ENCODE measurements around the gene ALX1.
"Not testable (repeated sequence)": the region's sequence is repeated elsewhere in the genome, so short reads cannot be mapped to it uniquely, and the experiment has no call there.

Gene ALX1

DNA sequence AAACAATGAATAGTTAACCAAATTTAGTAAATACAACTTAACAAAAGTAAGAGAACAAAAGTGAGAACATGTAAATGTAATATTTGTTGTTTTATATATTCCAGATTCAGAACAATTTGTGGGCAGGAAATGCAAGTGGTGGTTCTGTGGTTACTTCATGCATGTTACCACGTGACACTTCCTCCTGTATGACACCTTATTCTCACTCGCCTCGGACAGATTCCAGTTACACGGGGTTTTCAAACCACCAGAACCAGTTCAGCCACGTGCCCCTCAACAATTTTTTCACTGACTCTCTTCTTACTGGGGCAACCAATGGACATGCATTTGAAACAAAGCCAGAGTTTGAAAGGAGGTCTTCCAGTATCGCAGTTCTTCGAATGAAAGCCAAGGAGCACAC is 21.0 kb downstream of the ALX1 start:
- no peak for DNase-seq

DNA sequence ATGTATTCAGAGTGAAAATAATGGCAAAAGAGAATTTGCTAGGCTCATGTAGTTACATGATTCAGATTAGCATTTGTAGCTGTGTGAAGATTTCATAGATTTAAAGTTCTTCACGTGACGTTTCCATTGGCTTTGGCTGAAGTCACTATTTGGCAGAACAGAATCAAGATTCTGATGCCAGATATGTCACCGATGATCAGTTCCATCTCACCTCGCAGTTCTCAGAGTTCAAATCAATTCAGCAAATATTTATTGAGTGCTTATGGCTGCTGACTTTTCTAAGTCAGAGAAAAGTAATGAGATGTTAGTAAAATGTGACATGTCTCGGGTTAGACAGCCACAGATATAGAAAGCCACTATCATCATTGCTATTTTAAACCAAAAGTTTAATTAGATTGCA is 28.4 kb downstream of the ALX1 start:
- DNase-seq, result no peak

DNA sequence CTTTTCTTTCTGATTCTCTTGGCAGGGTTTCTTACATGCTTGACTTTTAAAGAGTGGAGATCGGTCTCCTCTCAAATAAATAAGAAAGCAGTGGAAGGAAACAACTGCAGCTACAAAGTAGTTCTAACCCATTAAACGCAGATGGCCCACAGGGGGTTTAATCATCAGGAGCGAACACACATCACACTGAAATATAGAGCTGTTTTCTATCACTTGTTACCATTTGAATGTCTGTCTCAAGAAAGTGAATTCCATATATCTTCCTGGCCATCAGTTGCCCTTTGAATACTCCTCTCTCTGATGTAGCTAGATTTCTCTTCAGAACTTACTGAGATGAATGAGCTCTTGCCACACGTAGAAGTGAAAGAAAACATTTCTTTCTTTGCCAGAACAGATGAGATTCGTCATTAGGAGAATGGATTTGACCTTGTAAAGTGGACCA is 29.1 kb downstream of the ALX1 start:
- no peak for DNase-seq

DNA sequence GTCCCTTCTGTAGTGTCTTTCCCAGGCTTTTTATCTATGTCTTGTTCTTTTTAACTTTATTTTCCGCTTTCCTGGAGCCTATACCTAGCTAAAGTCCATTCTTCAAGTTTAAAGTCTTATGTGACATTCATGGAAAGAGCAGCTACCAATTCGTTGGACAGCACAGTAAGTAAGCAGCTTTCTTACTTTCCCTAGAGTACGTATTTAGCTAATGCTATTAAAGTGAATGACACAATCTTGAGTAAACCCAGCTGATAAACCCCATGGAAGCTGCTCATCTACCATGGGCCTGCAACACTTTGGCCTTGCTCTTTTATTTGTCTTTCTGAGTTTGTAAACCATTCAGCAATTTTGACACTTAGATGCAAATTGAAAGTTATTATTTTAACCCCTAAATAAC is 30.0 kb downstream of the ALX1 start:
- no peak for DNase-seq

DNA sequence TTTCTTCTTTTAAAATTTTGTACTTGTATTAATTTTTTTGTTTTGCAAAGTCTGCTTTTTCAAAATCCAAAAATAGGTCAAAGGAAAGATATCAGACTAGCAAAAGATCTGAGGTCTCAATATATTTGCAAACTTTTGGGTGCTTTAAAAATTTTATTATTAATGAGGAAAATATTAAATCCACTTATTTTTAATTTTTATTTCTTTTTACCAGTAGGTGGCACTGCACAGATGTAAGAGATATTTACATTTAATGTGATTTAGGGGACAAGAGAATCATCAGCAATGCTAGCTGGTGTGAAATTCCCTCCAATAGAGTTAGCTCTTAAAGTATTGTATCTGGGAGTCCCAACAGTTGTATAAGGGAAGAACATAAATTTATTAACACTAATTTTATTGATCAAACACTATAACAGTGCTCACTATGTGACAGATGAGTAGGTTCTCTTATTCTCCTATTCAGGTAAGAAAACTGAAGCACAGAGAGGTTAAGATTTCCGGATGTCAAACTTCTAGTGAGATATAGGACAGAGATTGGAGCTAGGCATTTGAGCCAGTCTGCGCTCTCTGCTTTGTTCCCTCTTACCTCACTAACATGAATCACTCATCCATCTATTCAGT is 30.5 kb downstream of the ALX1 start:
- peak in 2 of 4 experiments; percentile 16 to 44 for DNase-seq

DNA sequence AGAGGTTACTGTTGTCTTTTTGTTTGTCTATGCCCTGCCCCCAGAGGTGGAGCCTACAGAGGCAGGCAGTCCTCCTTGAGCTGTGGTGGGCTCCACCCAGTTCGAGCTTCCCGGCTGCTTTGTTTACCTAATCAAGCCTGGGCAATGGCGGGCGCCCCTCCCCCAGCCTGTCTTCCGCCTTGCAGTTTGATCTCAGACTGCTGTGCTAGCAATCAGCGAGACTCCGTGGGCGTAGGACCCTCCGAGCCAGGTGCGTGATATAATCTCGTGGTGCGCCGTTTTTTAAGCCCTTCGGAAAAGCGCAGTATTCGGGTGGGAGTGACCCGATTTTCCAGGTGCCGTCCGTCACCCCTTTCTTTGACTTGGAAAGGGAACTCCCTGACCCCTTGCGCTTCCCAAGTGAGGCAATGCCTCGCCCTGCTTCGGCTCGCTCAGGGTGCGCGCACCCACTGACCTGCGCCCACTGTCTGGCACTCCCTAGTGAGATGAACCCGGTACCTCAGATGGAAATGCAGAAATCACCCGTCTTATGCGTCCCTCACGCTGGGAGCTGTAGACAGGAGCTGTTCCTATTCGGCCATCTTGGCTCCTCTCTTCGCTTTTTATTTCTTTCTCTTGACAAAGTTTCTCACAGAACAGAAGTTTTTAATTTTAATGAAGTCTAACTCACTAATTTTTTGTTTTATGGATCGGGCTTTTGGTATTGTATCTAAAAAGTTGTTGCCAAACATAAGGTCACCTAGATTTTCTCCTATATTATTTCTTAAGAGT is 38.0 kb downstream of the ALX1 start:
- DNase-seq, result not testable (repeated sequence)

DNA sequence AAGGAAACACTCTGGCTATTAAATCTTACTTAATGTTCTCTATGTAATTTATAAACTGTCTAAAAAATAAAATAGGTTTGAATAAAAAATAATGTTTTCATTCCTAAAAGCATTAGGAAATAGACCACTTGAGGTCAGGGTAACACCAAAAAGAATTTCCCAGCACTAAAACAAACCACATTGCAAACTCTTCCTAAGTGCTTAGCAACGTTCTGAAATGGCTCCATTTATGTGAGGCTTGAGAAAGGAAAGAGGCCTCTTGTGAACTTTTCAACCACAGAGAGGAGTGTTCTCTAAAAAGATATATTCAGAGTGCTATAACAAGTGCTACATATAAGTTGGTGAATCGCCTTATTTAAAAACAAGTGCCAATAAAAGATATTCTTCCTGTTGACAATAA is 42.7 kb downstream of the ALX1 start:
- no peak for DNase-seq

DNA sequence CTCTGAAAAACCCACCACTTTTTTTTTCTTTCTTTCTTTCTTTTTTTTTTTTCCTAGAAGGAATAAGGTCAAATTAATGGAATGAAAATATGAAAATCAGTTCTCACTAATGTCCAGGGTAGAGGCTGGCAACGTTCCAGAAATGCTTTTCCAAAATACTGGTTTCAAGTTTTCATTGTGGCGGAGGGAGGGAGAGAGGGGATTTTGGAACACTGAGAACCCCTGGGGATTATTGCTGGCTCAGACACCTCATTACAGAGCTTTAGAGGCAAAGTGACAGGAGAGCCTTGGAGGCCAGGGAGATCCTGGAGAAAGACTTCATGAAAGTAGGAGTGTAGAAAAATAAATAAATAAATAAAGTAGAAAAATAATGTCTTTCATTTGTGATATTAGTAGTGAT is 45.4 kb downstream of the ALX1 start:
- DNase-seq, result no peak

DNA sequence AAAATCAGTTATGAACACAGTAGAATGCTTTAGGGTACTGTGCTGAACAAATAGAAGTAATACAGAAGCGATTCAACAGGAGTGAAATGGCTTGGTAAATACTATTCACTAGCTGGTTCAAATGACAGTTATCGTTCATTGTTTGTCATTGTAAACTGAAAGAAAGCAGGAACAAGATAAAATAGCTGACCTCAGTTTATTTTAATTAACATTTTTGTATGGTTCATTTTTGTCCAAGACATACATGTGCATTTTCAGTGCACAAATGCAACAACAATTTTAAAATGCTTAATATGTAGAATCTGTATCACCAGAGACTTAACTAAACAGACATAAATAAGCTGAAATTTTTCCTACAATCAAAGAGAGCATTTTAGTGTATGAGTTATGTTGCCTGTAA is 49.9 kb downstream of the ALX1 start:
- no peak for DNase-seq

DNA sequence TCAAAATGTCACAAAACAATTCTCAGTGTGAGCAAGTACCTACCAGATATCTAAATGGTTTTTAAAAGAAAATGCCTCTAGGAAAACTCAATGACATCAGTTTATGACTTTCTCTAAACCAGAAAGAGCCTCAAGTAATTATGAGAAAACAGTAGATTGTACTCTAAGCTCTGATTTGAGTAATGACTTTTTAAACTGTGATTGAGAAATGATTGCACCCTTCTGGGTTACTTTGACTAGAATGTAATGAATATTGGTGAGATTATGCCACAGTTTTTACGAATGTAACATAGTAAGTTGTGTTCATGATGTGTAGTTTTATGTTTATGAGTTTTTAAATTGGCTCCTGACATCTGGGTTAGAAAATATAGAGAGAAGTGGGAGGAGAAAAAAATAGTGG is 68.8 kb downstream of the ALX1 start:
- DNase-seq, result no peak

DNA sequence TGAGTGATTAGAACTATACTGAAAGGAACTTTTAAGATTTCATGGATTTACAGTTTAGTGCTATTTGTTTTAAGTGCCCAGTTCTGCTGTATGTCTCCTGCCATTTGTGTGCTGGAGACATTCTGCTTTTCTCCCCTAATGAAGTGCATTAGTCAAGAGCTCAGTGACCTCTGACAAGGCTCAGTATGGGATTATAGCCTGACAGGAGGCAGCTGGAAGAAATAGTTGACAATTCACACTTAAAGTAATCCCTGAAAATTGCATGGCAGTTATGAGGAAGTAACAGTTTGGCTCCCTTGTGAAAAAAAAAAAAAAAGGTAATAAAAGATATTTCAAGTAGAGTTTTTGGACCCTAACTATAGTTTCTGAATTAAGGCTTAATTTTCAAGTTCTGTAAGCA is 70.3 kb downstream of the ALX1 start:
- DNase-seq, result no peak

All from suppressor macrophage (primary cell).